GM23248 (cell line): ENCODE measurements around the gene TPPP3.

ENCODE experiments used
- EZH2 ChIP-seq: fragments of 200-600 bp; sonication (generic); IDR thresholded peaks from 2 replicates; pipeline ENCODE4 v1.6.1; 2018; ENCODE audit warnings: antibody characterized with exemption, mild to moderate bottlenecking; ENCODE audit not compliant: insufficient read depth, poor library complexity, severe bottlenecking
- EZH2phosphoT487 ChIP-seq: fragments of 200-600 bp; sonication (generic); IDR thresholded peaks from 2 replicates; pipeline ENCODE4 v1.6.1; 2018; ENCODE audit warnings: antibody characterized with exemption, moderate library complexity, mild to moderate bottlenecking, low read depth; ENCODE audit not compliant: insufficient read depth

DNA sequence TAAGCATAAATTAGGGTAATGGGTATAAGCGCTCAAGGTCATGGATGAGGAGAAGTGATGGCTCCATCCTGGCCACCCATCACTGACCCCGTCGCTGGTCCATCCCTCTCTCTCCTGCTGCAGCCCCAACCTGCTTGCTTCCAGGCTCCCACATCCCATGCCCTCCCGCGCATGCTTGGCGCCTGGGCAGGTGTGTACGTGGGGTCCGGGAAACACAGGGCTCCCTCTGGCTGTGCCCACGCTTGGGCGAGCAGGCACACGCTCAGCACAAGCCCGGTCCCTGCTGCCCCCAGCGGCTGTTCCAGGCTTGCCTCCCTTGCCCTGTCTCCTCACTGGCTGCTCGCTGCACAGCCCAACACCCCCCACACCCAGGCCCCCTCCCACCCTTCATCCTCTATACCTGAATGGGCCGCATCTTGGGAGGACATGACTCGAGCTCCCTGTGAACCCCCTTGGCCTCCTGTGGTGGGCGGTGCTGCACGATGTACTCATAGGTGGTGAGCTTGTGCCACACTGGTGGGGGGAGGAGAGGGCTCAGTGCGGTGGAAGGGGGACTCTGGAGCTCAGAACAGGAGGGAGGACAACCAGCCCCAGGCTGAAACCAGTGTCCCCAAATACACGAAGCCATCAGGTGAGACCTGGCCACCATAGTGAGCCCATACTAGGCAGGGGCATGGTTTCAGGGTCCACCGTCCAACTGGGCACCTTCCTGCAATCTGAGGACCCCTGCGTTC, 4.7 kb upstream of the TPPP3 start:
- TF ChIP-seq EZH2 (no peak), EZH2phosphoT487 (no peak)
